ENCODE measurements around the gene TGFBRAP1.

The TGFBRAP1 gene

GRCh38 chr2:105329561-105330495 is at the start of gene TGFBRAP1:
Gene TGFBRAP1 (minus strand): TSS chr2:105329735. CDS start chr2:105308301, 21,434 bp downstream.
- DNase-seq = peak; percentile 10

GRCh38 chr2:105378921-105379383 is 49.4 kb upstream of the TGFBRAP1 start:
- DNase-seq = no peak

DNA sequence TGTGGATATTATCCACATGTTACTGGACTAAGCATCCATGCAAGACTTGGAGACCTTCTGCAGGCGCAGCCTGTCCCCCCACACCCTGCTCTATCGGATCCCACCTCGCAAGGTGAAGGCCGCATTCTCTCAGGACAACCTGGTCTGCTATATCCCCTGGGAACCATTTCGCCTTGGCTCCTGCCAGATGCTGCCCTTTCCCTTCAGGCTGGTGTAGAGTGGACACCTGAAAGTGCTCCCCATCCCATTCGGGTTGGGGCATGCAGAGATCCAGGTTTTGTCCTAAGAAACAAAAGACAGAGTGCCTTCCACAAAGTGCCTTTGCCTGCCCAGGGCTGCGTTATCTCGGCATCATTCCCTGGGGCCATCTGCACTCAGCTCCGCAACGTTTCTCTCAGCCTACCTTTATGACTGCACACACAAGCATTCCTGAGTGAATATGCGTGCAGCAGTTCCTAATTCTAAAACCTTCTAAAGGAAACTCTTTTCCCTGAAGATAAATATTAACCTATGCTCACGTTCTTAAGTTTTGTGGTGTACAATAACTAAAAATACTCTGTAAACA is 48.8 kb upstream of the TGFBRAP1 start:
- DNase-seq = no peak

GRCh38 chr2:105377871-105378270 is 48.3 kb upstream of the TGFBRAP1 start:
- DNase-seq = no peak

DNA sequence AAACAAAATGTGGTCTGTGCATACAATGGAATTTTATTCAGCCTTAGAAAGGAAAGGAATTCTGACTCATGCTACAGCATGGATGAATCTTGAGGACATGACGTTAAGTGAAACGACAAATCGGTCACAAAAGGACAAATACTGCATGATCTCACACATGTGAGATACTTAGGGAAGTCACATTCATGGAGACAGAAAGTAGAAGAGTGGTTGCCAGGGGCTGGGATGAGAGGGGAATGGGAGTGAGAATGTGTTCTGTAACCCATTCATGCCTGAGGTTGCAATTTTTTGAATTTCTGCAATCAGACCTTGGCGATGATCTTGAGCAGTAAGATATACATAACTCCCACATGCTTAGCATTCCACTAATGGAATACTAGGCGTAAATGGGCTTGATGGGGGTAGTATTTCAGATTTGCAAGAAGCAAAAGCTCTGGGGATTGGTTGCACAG is 47.3 kb upstream of the TGFBRAP1 start:
- no peak for DNase-seq

- DNase-seq = no peak
These were observed 46.5 kb upstream of the TGFBRAP1 start for GRCh38 chr2:105376010-105376409.

GRCh38 chr2:105375001-105375561 is 45.5 kb upstream of the TGFBRAP1 start:
- no peak for DNase-seq

- no peak for DNase-seq
These were observed 44.4 kb upstream of the TGFBRAP1 start for GRCh38 chr2:105373895-105374401.

DNA sequence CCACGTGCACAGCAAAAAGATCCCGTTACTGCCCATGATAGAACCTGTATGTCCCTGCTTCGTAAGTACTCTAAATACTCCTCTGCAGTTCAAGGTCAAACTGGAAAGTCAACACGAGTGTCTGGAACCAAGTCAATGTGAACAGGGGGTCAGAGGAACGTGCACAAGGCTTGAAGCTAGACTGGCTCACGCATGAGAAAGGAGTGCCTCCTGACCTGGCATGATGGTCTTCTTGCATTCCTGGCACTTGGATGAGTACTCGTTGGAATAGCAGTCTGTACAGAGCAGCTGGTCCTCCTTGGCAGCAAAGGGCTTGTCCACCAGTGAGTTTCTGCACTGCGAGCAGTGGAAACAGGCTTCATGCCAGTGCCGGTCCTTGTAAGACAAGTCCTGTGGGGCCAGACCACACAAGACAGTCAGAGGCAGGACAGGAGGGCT is 43.8 kb upstream of the TGFBRAP1 start:
- no peak for DNase-seq

GRCh38 chr2:105371810-105372209 is 42.3 kb upstream of the TGFBRAP1 start:
- no peak for DNase-seq

DNA sequence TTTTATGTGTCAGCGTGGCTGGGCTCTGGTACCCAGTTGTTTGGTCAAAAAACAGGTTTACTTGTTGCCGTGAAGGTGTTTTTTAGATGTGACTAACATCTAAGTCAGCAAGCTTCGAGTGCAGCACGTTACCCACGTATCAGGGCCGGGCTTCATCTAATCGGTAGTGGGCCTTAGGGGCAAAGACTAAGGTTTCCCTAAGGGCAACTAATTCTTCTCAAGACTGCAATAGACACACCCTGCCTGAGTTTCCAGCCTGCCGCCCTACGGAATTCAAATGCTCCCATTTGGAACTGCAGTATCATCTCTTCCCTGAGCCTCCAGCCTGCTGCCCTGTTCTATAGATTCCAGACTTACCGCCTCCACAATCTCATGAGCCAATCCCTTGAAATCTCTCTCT is 41.6 kb upstream of the TGFBRAP1 start:
- no peak for DNase-seq

GRCh38 chr2:105369777-105370690 is 40.5 kb upstream of the TGFBRAP1 start:
- no peak for DNase-seq

DNA sequence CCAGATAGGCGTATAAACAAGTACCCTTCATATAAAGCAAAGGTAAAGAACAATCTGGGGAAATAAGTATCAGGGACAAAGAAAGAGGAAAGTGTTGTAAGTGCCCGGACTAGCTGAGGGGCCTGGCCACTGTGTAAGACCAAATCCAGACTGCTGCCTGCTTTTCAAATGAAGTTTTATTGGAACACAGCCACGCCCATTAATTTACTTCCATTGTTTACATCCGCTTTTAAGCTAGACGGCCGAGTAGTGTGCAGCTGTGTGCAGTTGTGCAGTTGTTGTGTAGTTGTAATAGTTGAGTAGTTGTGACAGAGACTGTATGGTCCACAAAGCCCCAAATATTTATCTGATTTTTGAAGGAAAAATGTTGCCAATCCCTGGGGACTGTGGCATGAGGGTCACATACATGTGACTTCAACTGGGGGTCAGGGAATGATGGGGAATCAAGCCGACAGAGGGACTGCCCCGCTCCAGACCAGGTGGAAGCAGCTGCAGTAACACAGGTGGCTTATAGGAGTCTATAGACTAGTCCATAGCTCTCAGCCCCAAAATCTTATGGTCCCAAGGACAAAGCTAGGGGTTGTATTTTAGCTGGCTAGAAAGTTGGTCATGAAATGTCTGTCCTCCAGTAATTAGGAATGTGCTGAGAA is 39.3 kb upstream of the TGFBRAP1 start:
- no peak for DNase-seq

GRCh38 chr2:105365206-105365605 is 35.7 kb upstream of the TGFBRAP1 start:
- DNase-seq = no peak

GRCh38 chr2:105364436-105365139 is 35.1 kb upstream of the TGFBRAP1 start:
- DNase-seq = no peak

- no peak for DNase-seq
These were observed 33.5 kb upstream of the TGFBRAP1 start for GRCh38 chr2:105362862-105363591.

DNA sequence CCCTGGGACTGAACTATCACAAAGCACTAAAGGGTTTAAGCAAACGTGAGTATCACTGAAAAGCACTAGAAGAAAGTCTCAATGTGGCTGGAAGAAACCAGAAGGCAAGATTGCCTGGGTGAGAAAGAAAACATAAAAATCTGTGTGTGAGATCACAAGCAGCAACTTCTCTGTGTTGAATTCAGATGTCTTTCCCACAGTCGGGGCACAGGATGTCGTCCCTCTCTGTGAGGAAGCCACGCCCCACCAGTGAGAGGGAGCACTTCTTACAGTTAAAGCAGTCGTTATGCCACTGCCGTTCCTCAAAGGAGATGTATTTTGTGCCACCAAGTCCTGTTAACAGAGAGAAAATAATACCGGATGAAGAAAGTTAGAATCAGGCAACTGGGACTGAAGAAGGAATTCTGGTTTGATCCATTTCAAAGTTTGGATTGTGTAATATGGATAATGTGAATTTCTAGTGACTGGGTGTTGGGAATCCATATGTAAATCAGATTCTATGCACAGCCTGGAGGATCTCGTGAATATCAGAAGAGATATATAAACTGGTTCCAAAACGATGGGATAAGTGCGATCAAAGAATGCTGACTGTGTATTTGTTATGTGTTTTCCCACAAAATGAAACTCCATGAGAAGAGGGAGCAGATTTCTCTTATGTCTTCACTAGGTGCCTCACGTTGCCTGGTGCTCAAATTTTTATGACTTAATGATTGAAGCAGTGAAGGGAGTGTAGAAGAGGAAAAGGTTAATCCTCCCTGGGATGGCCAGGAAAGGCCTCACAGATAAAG is 31.8 kb upstream of the TGFBRAP1 start:
- DNase-seq = no peak

DNA sequence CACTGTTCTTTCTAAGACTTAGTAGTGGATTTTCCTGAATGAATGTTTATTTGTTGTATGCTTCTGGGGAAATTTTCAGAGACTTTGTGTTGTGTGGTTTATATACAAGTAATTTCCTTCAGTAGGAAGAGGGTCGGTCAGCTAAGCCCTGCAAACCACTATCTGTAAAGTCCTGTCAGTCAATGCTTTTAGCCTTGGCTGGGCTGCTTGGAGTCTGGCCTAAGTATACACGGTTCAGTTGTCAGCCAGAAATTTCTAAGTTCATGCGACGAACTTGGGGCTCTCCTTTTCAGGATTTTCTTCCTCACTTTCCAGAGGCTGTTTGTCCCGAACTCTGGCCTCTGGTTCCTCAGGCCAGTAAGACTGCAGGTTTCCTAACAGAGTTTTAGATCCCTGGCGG is 29.1 kb upstream of the TGFBRAP1 start:
- no peak for DNase-seq

DNA sequence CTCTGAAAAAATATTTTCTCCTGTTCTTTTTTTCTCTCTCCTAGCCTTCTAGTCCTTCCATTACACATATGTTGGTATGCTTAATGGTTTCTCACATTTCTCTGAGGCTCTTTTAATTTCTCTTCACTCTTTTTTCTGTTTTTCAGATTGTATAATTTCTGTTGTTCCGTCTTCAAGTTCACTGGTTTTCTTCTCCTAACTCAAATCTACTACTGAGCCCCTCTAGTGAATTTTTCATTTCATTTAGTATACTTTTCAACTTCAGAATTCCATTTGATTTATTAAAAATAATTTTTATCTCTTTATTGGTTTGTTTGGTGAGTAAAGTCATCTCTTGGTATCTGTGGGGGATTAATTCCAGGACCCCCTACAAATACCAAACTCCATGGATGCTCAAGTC is 27.6 kb upstream of the TGFBRAP1 start:
- DNase-seq = no peak
